GM18868 (cell line): ENCODE data around the gene MACC1.
A peak's percentile ranks its signal among the peaks of the same experiment; 100 is the strongest.

ENCODE experiments used
- ATAC-seq: cut with Tn5 transposase; IDR thresholded peaks from one replicate; pipeline ENCODE4 v1.9.1; 2021; ENCODE audit warnings: mild to moderate bottlenecking, moderate library complexity; ENCODE audit not compliant: unreplicated experiment

The MACC1 gene

DNA sequence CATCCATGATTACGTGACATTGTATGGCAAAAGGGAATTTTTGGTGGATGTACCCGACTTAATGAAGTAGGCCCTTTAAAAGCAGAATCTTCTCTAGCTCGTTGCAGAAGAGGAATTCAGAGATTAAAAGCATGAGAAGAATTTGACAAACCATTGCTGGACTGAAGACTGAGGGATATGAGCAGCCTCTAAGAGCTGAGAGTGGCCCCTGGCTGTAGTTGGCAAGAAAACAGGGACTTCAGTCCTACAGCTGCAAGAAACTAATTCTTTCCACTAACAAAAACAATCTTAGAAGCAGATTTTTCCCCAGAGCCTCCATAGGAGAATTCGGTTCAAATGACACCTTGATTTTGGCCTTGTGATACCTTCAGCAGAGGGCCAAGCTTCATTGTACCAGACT lies 34.1 kb downstream of the MACC1 start:
- ATAC-seq: no peak

DNA sequence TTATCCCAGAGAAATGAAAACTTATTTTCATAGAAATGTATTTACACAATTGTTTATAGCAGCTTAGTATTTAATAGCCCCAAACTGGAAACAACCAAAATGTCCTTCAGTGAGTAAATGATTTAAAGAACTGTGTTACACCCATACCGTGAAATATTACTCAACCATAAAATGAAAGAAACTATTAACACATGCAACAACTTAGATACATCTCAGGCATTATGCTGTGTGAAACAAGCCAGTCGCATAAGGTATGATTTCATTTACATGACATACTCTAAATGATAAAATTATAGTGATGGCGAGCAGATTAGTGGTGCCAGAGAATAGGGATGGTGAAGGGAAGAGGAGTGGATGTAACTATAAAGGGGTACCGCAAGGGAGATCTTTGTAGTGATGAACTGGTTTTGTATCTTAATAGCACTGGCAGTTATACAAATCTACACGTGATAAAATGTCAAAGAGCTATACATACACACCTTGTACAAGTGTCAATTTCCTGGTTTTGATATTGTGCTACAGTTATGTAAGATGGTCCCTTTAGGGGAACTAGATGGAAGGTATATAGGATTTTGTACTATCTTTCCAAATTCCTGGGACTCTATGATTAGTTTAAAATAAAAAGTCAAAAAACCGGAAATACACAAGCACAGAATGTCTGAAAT lies 40.5 kb downstream of the MACC1 start:
- no peak for ATAC-seq

DNA sequence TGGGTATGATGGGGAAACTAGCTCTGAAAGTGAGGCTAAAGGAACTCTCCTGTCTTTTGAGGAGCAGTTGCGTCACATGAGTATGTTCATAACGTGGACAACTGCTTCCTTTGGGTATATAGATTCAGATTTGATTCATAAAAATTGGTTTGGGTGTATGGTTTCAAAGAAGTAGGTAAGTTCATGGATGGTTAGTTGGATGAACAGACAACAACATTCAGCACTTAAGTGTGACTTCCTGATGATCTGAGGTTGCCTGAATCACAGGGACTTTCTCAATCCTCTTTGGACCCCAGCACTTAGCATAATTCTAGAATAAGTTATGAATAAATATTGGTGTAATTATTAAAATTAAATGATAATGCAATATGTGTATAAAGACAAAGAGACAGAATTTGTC lies 43.4 kb downstream of the MACC1 start:
- no peak for ATAC-seq

GRCh38 chr7:20172736-20173334 lies 44.3 kb downstream of the MACC1 start:
- no peak for ATAC-seq

DNA sequence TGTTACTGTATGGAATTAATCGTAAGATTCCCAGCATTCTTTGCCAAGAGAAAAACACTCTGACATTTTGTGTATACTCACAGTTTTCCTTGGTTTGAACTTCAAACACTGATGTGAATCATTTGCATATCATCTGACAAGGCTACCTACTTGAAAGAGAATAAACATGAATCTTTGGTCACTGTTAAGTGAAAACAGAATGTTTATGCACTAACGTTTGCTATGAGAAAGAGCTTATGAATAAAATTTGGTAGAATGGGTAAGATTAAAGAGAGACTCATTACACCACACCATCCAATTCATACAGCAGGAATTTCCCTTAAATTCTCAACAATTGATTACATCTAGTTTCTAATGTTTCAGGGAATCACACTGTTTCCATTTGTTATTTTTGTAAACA lies 46.6 kb downstream of the MACC1 start:
- no peak for ATAC-seq

DNA sequence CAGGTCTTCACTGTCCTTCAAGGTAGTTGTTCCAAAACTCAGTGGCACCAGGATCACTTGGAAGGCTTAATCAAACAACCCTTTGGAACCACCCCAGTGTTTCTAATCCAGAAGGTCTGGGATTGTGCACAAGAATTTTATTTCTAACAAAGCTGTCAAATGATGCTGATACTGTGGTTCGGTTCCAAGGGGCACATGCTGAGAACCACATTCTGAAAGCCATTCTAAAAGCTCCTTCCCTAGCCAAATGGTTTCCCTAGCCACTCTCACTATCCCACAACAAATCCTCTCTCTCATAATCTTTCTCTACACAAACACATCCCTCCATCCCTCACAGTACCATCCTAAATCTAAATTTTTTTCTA lies 52.1 kb downstream of the MACC1 start:
- ATAC-seq: no peak

GRCh38 chr7:20164425-20165145 lies 52.6 kb downstream of the MACC1 start:
- no peak for ATAC-seq

DNA sequence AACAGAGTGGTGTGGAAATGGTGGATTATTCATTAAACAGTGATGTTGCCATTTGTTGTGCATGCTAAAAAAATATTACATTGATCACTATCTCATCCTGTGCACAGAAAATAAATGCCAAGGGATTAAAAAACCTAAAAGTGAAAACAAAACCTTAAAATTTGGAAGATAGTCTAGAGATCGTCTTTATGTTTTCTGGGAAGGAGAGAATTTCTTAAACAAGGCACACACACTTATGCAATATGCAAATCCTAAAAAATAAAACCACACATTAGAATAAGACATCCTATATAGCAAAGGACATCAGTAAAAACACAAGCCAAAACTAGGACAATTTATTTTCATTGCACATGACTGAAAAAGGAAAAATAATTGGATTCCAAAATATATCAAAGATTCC lies 54.5 kb downstream of the MACC1 start:
- ATAC-seq: no peak

- ATAC-seq: no peak
These were observed 57.9 kb downstream of the MACC1 start for GRCh38 chr7:20159226-20159747.

DNA sequence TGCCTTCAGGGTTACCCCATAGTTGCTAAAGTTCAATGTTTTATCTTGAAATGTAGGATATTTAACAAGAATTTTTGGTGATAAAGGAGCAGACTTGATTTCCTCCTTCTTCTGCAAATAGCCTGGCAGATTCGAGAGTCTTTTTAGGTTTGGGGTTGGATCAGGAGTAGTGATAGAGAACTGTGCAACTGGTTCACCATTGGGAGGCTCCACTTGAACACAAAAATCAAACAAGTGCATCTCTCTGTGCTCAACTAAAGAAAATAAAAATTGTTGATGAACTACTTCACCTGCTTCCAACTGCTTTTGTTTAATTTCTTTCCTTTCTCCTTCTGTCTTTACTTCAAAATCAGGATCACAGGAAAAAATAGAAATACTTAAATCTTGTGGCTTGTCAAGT lies 58.5 kb downstream of the MACC1 start:
- peak; percentile 53 for ATAC-seq

GRCh38 chr7:20157456-20157855 lies 59.7 kb downstream of the MACC1 start:
- ATAC-seq: peak; percentile 47

DNA sequence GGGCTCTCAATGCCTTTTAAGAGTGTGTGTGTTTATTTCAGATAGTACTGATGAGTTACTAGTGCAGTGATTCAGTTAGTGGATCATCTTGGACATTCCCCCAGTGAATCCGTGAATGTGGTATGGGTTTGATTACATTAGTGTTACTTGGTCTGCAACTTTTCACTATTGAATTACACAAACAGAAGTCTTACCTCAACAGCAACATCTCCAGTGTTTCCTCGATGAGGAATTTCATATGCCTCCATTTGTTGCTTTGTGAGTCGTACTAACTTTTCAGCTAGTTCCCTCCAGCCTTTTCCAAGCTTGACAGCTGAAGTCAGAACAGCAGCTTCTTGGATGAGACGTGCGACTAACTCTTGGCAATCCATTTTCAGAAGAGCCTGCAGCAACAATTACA lies 63.2 kb downstream of the MACC1 start:
- no peak for ATAC-seq

DNA sequence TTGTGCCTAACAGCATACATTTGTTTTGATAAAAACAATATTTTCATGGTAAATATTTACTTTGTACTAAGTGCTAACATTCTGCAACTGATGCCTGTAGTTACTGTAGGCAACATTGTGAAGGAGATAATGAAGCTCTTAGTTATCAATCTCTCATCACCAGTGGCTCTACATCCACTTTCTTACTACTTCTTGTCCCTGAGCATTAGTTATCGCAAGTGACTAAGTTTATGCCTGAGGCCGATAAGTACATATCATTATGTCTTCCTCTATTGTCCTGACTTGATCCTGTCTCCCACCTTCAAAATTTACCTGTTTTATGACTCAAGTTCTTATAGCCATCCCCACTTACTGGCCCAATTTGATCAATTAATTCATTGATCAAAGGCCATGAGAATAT lies 63.6 kb downstream of the MACC1 start:
- ATAC-seq: no peak

DNA sequence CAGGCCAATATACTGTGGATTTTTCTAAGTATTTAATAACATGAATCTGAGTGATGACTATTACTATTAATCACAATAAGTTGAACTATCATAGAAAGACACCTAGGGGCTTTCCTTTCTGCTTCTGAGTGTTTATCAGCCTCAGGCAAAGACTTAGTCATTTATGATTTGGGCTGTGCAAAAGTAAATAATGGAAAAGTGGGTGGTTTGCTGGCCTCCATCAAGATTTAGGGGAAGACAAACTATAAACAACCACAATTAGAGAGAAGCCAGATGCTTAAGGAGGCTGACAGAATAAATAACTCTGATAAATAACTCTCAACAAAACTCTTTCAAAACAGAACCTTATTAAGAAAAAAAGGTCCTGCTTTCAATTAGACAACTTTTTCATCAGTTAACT lies 64.7 kb downstream of the MACC1 start:
- ATAC-seq: peak; percentile 74

DNA sequence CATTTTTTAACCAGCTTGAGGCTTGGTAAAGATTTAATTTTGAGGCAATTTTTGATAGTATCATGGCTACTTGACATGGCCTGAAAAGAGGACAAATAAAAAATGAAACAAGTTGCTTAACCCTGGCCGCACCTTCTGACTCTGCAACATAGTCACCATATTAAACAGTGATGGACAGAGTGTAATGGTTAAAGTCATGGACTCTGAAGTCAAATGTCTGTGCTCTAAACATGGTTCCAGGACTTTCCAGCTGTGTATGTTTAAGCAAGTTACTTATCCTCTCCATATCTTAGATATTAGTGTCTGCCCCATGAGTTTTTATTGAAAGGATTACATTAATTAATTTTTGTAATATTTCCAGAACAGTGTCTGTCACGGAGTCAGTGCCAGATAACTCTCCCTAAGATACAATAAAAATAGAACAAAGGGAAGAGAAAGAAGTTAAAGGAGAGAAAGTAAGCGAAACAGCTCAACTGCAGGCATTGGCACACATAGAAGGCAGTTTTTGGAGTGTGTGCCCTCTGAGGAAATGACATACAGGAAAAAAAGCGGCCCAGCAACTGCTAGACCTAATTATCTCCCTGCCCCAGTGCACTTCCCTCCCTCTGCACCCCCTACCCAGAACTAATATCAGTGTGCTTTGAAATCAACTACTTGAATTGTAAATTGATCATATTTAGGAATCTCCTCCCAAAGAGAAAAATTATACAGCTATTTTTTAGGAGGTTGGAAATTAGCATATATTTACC lies 65.3 kb downstream of the MACC1 start:
- ATAC-seq: no peak

DNA sequence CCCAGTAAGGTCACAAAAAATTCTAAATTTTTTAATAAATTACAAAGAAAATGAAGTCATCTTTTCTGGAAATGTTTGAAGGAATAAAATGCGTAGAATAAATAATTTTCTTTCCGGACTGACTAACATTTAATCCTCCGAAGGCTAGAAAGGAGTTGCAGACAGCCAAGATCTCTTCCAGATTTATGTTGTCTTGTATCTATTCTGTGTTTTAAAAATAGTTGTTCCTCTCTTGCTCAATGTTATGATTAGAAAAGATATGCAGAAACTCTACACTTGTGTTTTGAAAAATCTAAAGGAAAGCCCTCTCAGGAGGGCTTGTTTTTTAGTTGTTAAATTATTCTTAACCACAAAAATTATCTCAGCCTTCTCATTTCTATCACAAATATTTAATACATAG lies 70.7 kb downstream of the MACC1 start:
- no peak for ATAC-seq

DNA sequence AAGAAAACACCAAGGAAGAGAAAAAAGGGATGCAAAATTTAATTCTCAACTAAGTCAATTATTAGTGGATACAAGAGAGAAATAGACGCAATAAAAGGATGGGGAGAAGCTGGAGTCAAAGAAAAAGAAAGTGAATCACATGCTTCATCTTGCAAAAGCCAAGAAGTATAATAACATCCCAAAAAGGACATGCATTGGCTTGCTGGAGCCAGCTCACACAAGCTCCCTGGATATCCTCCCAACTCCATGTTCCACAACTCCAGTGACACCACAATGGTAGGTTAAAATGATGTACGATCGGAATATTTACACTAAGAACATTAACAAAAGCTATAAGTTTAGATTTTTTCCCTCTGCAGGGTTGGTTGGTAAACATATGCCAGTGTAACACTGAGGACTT lies 72.4 kb downstream of the MACC1 start:
- ATAC-seq: no peak

DNA sequence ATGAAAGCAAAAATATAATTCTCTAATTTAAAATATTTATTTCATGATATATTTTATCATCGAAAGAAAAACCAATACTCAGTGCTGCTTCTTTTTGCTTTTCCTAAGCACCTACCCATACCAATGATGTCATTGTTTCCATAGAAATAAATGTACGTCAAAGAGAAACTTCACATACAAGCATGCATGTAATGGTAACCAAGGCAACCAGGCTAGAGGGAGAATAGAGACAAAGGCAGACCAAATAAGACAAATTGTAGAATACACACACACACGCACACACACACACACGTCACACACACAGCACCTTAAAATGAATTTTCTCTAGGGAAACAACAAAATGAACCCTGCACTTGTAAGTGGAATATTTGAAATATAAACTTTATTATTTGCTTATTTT lies 75.5 kb downstream of the MACC1 start:
- peak; percentile 72 for ATAC-seq

- ATAC-seq: no peak
These were observed 76.2 kb downstream of the MACC1 start for GRCh38 chr7:20141002-20141345.

DNA sequence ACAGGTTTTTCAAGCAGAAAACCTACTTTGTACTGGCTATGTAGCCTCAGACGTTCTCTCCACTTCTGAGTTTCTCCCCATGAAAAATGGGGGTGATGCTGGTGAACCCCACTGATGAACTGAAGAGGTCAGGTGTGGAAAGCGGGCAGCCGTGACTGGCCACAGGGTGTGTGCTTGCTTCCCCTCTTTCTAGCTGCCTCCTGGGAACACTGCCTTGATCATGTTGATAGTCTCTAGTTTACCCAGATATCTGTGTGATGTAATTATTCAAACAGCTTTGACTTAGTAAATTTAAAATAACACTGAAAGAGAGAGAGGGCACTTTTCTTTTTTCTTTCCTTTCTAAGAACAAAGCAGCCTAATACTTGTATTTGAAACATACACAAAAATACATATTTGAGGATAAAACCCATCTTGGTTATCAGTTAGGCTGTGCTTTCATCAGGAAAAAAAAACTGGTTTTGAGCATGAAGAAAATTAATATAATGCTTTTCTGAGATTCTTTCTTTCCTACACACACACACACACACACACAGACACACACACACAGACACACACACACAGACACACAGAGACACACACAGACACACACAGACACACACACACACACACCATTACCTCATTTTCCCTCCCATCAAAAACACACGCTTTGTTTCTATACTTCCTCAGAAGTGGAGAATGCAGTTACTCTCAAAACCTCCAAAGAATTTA lies 76.7 kb downstream of the MACC1 start:
- no peak for ATAC-seq

DNA sequence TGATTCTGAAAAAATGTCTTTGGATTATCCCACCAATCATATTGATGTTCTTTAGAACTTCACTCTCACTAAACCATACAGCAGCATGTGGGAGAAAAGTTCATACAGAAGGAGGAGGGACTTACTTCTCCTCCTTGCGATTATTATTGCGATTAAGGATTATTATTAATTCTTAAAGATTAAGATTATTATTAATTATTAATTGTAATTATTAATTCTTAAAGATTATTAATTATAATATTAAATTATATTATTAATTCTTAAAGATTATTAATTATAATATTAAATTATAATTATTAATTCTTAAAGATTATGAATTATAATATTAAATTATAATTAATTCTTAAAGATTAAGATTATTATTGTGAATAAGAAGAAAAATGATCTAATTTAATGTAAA lies 80.5 kb downstream of the MACC1 start:
- no peak for ATAC-seq
